Measurements from ENCODE around the gene KCNN3.

KCNN3 gene

GRCh38 chr1:154846565-154847442 is 23.3 kb downstream of the KCNN3 start:
- CTCF ChIA-PET: interaction anchor here (0.5 kb wide), 1 partner anchor 19 kb away, joined by 3 read pairs; no protein-coding TSS in a partner anchor
- H3K36me3 ChIP-seq (ENCODE audit: control insufficient read depth in 2 of 2, insufficient read depth in 1 of 2, low read length in 2 of 2): no peaks in the 10 kb centered on the region
- TF ChIP-seq ZNF214 (tag by site-specific recombination; IDR thresholded peaks at IDR 0.05; ENCODE audit: borderline replicate concordance) (no peak), SETDB1 (IDR thresholded peaks at IDR 0.05; ENCODE audit: insufficient read length, low read length) (no peak), ZNF133 (tag by site-specific recombination; IDR thresholded peaks at IDR 0.05) (no peak), MZF1 (tag by site-specific recombination; IDR thresholded peaks at IDR 0.05; ENCODE audit: borderline replicate concordance) (no peak), ZNF660 (tag by site-specific recombination; IDR thresholded peaks at IDR 0.05) (no peak), ZNF239 (tag by site-specific recombination; IDR thresholded peaks at IDR 0.05) (no peak), ZNF473 (tag by site-specific recombination; IDR thresholded peaks at IDR 0.05) (no peak), KLF7 (tag by site-specific recombination; IDR thresholded peaks at IDR 0.05; ENCODE audit: borderline replicate concordance) (no peak), ZNF23 (tag by site-specific recombination; IDR thresholded peaks at IDR 0.05; ENCODE audit: borderline replicate concordance) (no peak), ZNF391 (tag by site-specific recombination; IDR thresholded peaks at IDR 0.05; ENCODE audit: borderline replicate concordance, low read depth) (no peak), ZNF266 (tag by site-specific recombination; IDR thresholded peaks at IDR 0.05; ENCODE audit: low read depth) (no peak), ZNF768 (tag by site-specific recombination; IDR thresholded peaks at IDR 0.05) (no peak), ZNF830 (tag by site-specific recombination; IDR thresholded peaks at IDR 0.05; ENCODE audit: low read depth) (no peak), HOXA7 (CRISPR knock-in tag; IDR thresholded peaks at IDR 0.05; ENCODE audit: borderline replicate concordance) (no peak), ZNF544 (tag by site-specific recombination; IDR thresholded peaks at IDR 0.05) (no peak)
- TF ChIP-seq, protein P1, sequence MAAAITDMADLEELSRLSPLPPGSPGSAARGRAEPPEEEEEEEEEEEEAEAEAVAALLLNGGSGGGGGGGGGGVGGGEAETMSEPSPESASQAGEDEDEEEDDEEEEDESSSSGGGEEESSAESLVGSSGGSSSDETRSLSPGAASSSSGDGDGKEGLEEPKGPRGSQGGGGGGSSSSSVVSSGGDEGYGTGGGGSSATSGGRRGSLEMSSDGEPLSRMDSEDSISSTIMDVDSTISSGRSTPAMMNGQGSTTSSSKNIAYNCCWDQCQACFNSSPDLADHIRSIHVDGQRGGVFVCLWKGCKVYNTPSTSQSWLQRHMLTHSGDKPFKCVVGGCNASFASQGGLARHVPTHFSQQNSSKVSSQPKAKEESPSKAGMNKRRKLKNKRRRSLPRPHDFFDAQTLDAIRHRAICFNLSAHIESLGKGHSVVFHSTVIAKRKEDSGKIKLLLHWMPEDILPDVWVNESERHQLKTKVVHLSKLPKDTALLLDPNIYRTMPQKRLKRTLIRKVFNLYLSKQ (tag by site-specific recombination; IDR thresholded peaks at IDR 0.05; ENCODE audit: borderline replicate concordance): no peak
- TF ChIP-seq, protein P2, sequence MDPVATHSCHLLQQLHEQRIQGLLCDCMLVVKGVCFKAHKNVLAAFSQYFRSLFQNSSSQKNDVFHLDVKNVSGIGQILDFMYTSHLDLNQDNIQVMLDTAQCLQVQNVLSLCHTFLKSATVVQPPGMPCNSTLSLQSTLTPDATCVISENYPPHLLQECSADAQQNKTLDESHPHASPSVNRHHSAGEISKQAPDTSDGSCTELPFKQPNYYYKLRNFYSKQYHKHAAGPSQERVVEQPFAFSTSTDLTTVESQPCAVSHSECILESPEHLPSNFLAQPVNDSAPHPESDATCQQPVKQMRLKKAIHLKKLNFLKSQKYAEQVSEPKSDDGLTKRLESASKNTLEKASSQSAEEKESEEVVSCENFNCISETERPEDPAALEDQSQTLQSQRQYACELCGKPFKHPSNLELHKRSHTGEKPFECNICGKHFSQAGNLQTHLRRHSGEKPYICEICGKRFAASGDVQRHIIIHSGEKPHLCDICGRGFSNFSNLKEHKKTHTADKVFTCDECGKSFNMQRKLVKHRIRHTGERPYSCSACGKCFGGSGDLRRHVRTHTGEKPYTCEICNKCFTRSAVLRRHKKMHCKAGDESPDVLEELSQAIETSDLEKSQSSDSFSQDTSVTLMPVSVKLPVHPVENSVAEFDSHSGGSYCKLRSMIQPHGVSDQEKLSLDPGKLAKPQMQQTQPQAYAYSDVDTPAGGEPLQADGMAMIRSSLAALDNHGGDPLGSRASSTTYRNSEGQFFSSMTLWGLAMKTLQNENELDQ (tag by site-specific recombination; IDR thresholded peaks at IDR 0.05; ENCODE audit: low read depth): no peak
- TF ChIP-seq, protein P3, sequence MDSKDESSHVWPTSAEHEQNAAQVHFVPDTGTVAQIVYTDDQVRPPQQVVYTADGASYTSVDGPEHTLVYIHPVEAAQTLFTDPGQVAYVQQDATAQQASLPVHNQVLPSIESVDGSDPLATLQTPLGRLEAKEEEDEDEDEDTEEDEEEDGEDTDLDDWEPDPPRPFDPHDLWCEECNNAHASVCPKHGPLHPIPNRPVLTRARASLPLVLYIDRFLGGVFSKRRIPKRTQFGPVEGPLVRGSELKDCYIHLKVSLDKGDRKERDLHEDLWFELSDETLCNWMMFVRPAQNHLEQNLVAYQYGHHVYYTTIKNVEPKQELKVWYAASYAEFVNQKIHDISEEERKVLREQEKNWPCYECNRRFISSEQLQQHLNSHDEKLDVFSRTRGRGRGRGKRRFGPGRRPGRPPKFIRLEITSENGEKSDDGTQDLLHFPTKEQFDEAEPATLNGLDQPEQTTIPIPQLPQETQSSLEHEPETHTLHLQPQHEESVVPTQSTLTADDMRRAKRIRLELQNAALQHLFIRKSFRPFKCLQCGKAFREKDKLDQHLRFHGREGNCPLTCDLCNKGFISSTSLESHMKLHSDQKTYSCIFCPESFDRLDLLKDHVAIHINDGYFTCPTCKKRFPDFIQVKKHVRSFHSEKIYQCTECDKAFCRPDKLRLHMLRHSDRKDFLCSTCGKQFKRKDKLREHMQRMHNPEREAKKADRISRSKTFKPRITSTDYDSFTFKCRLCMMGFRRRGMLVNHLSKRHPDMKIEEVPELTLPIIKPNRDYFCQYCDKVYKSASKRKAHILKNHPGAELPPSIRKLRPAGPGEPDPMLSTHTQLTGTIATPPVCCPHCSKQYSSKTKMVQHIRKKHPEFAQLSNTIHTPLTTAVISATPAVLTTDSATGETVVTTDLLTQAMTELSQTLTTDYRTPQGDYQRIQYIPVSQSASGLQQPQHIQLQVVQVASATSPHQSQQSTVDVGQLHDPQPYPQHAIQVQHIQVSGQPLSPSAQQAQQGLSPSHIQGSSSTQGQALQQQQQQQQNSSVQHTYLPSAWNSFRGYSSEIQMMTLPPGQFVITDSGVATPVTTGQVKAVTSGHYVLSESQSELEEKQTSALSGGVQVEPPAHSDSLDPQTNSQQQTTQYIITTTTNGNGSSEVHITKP (tag by site-specific recombination; IDR thresholded peaks at IDR 0.05): no peak
- H3K4me1 ChIP-seq (ENCODE audit: control insufficient read depth, insufficient read depth, low read length): no peaks in the 10 kb centered on the region
- H3K4me3 ChIP-seq (ENCODE audit: low read depth, low read length): no peak overlapping the region
- H3K9me3 ChIP-seq (ENCODE audit: control insufficient read depth, insufficient read depth, low read depth, low read length): no peaks in the 10 kb centered on the region
- no peak overlapping the region for H3K27ac ChIP-seq (ENCODE audit: extremely low read depth, low read depth, low read length)
- POLR2A ChIA-PET: no interaction called here
